ENCODE measurements around the gene RPS10. TPM values are rescaled to one million over a fixed set of nuclear protein-coding genes. Genes with fewer than 3 reads are reported as not detected.
"Not testable (repeated sequence)": the region's sequence is repeated elsewhere in the genome, so short reads cannot be mapped to it uniquely, and the experiment has no call there.

Gene RPS10
- total RNA-seq, 1 donor from 2014 or later: 1,536 TPM

GRCh38 chr6:34373511-34373910 lies 52.4 kb downstream of the RPS10 start:
- no peak for DNase-seq (ENCODE audit: low read depth in 2 of 2)

- DNase-seq (ENCODE audit: low read depth in 2 of 2): not testable (repeated sequence)
These were observed 54.0 kb downstream of the RPS10 start for GRCh38 chr6:34371865-34372264.

- DNase-seq (ENCODE audit: low read depth in 2 of 2): peak; percentile 90 to 91
These were observed 55.5 kb downstream of the RPS10 start for GRCh38 chr6:34370361-34370760.

GRCh38 chr6:34369385-34369784 lies 56.5 kb downstream of the RPS10 start:
- DNase-seq (ENCODE audit: low read depth in 2 of 2): no peak

Other genes with a start within 250 kb of the RPS10 start
- gene HMGA1, start 189.2 kb downstream of the RPS10 start, total RNA-seq: 45.8 and 82.8 TPM in 2 replicates
- 18.0 and 19.8 TPM in 2 replicates for gene SMIM29, start 177.1 kb downstream of the RPS10 start, total RNA-seq
- 24.3 and 25.0 TPM in 2 replicates for gene NUDT3, start 33.4 kb downstream of the RPS10 start, total RNA-seq
- not detected in 2 replicates for gene PACSIN1, start 40.0 kb upstream of the RPS10 start, total RNA-seq
- under 0.01 TPM in 1 of 2 replicates, not detected in the other for gene SPDEF, start 130.3 kb upstream of the RPS10 start, total RNA-seq

Data from dermis microvascular lymphatic vessel endothelial cell (primary cell).